Activated T-helper 17 cell treated with anti-CD3 and anti-CD28 coated beads, Interleukin-2, amount 50 U/mL, for 72 hours (primary cell): ENCODE data around the gene SYNGAP1. TPM values are rescaled to one million over a fixed set of nuclear protein-coding genes. Genes with fewer than 3 reads are reported as not detected.
A peak's percentile ranks its signal among the peaks of the same experiment; 100 is the strongest.
"Not testable (repeated sequence)": the region's sequence is repeated elsewhere in the genome, so short reads cannot be mapped to it uniquely, and the experiment has no call there.

ENCODE experiments used
- ATAC-seq: fragments of 150-1000 bp; cut with Tn5 transposase; replicated peaks from 2 replicates; pipeline ENCODE4 v1.10.0; 2021; ENCODE audit warnings: mild to moderate bottlenecking, moderate library complexity
- H3K27ac Mint-ChIP-seq: one replicate; pipeline ENCODE4 v1.8.0; 2022; ENCODE audit warnings: mixed read lengths
- H3K27me3 Mint-ChIP-seq: one replicate; pipeline ENCODE4 v1.8.0; 2022; ENCODE audit warnings: mixed read lengths
- H3K36me3 Mint-ChIP-seq: one replicate; pipeline ENCODE4 v1.8.0; 2022; ENCODE audit warnings: low read depth, mild to moderate bottlenecking, mixed read lengths
- H3K4me1 Mint-ChIP-seq: one replicate; pipeline ENCODE4 v1.8.0; 2022; ENCODE audit warnings: mixed read lengths
- H3K4me3 Mint-ChIP-seq: one replicate; pipeline ENCODE4 v1.8.0; 2022; ENCODE audit warnings: mild to moderate bottlenecking, mixed read lengths
- H3K9me3 Mint-ChIP-seq: one replicate; pipeline ENCODE4 v1.8.0; 2022; ENCODE audit warnings: mixed read lengths
- total RNA-seq, 2 donors: library from RNA; stranded (reverse); gene quantifications; one replicate each; pipeline ENCODE4 v1.2.3, GENCODE V29; 2022

SYNGAP1 gene
- total RNA-seq, result 100 to 1,000 TPM in 1 of 2 donors, 10 to 100 TPM in 1; 43.2 to 156 TPM

DNA sequence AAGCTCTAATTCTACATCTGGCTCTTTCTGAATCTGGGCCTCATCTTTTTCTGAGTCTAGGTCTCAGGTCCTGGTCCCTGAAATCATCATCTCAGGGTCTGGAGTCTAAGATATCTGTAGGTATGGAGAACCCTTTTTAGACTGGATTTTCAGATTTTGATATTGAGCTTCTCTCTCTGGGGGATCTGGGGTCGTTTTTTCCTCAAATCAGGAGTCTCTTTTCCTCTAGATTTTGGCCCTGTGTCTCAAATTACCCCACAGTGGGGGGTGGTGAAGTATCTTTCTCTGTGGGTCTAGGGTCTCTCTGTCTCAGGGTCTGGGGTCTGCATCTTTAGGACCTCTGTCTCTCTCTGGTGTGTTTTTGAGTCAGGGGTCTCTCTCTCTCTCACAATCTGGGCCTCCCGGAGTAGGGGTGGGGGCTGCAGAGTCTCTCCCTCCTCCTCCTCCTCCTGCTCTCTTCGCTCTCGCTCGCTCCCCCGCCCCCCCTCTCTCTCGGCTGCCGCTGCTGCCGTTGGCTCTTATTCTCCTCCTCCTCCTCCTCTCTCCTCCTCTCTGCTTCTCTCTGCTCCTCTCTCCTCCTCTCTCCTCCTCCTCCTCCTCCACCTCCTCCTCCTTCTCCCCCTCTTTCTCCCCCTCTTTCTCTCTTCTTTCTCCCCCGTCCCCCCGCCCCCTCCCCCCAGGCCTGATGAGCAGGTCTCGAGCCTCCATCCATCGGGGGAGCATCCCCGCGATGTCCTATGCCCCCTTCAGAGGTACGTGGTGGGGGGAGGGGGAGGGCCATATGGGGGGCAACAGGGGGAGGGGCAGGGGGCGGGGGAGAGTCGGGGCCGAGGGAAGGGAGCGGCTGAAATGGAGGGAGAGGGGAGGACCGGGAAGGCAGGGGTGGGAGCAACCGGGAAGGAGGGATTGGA, at the start of gene SYNGAP1:
Gene SYNGAP1, plus strand, starts transcription at position 486 of the 911 bp plus-strand sequence. Its CDS starts 200 bp downstream, at position 686.
- Mint-ChIP-seq H3K27ac (peak within 1 kb of the TSS; percentile 97), H3K36me3 (peaks cover 62% of the 10 kb centered on the region), H3K27me3 (no peaks in the 10 kb centered on the region), H3K4me3 (peak within 1 kb of the TSS; percentile 96), H3K4me1 (peaks cover 62% of the 10 kb centered on the region), H3K9me3 (no peaks in the 10 kb centered on the region)
- ATAC-seq, result no peak

- H3K27ac Mint-ChIP-seq, H3K9me3 Mint-ChIP-seq, H3K4me3 Mint-ChIP-seq, H3K36me3 Mint-ChIP-seq, H3K27me3 Mint-ChIP-seq, ATAC-seq, H3K4me1 Mint-ChIP-seq: not testable (repeated sequence)
Measured at GRCh38 chr6:33371901-33372300, 48.0 kb upstream of the SYNGAP1 start.

DNA sequence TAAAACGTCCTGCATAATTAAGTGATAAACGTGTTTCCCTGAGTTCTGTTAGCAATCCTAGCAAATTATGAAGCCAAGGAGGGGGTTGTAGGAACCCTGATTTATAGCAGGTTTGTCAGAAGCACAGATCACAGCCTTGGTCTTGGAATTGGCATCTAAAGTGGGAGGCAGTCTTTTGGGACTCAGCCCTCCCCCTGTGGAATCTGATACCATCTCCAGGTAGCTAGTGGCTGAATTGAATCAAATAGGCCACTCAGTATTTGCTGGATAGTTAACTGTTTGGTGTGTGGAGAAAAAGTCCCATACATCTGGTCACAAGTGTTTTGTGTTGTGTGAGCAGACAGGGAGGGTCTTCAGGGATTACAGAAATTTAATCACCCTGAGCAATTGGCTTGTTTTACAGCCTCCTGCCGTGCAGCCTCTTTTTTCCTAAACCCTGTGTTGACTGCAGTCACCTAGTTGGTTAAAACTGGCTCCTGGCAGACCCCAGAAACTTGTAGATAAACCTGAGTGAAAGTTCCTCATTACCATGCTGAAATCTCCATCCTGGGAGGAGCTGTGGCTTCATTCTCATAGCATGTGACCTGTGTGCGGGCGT, 47.2 kb upstream of the SYNGAP1 start:
- no peaks in the 10 kb centered on the region for H3K27me3 Mint-ChIP-seq
- no peak overlapping the region for H3K4me3 Mint-ChIP-seq
- no peaks in the 10 kb centered on the region for H3K36me3 Mint-ChIP-seq
- H3K27ac Mint-ChIP-seq, result no peak overlapping the region
- peaks cover 4% of the 10 kb centered on the region for H3K4me1 Mint-ChIP-seq
- no peaks in the 10 kb centered on the region for H3K9me3 Mint-ChIP-seq
- no peak for ATAC-seq

- ATAC-seq, result no peak
Measured at GRCh38 chr6:33373960-33374910, 45.6 kb upstream of the SYNGAP1 start.

GRCh38 chr6:33375143-33375671, 44.7 kb upstream of the SYNGAP1 start:
- ATAC-seq, result peak; percentile 24
- H3K27ac Mint-ChIP-seq, result peak overlapping the region; percentile 54
- H3K4me1 Mint-ChIP-seq, result peaks cover 4% of the 10 kb centered on the region
- H3K9me3 Mint-ChIP-seq, result no peaks in the 10 kb centered on the region
- H3K36me3 Mint-ChIP-seq, result no peaks in the 10 kb centered on the region
- no peak overlapping the region for H3K4me3 Mint-ChIP-seq
- no peaks in the 10 kb centered on the region for H3K27me3 Mint-ChIP-seq

More at GRCh38 chr6:33373960-33374910, 45.6 kb upstream of the SYNGAP1 start:
- Mint-ChIP-seq H3K4me3 (no peak overlapping the region), H3K4me1 (peaks cover 4% of the 10 kb centered on the region), H3K27me3 (no peaks in the 10 kb centered on the region), H3K27ac (peak overlapping the region; percentile 54), H3K9me3 (no peaks in the 10 kb centered on the region), H3K36me3 (no peaks in the 10 kb centered on the region)

DNA sequence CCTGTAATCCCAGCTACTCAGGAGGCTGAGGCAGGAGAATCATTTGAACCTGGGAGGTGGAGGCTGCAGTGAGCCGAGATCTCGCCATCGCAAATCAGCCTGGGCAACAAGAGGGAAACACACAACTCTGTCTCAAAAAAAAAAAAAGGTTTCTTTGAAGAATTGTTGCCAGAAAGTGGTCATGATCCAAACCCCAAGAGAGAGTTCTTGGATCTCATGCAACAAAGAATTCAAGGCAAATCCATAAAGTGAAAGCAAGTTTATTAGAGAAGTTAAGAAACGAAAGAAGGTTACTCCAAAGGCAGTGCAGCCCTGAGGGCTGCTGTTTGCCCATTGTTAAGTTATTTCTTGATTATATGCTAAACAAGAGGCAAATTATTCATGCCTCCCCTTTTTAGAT, 42.7 kb upstream of the SYNGAP1 start:
- H3K4me1 Mint-ChIP-seq, result peaks cover 4% of the 10 kb centered on the region
- no peaks in the 10 kb centered on the region for H3K36me3 Mint-ChIP-seq
- H3K27ac Mint-ChIP-seq, result no peak overlapping the region

DNA sequence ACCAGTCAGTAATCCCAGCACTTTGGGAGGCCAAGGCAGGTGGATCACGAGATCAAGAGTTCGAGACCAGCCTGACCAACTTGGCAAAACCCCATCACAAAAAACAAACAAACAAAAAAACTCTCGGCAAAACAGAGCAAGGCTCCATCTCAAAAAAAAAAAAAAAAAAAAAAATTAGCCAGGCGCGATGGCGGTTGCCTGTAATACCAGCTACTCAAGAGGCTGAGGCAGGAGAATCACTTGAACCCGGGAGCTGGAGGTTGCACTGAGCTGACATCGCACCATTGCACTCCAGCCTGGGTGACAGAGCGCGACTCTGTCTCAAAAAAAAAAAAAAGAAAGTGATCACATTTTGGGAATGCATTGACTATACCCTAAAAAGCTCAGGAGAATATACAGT, 40.7 kb upstream of the SYNGAP1 start:
- H3K27me3 Mint-ChIP-seq, H3K9me3 Mint-ChIP-seq, H3K27ac Mint-ChIP-seq, H3K4me3 Mint-ChIP-seq, H3K4me1 Mint-ChIP-seq, ATAC-seq, H3K36me3 Mint-ChIP-seq: not testable (repeated sequence)

More for the DNA sequence above, 42.7 kb upstream of the SYNGAP1 start:
- no peaks in the 10 kb centered on the region for H3K9me3 Mint-ChIP-seq
- H3K4me3 Mint-ChIP-seq, result no peak overlapping the region
- no peaks in the 10 kb centered on the region for H3K27me3 Mint-ChIP-seq
- no peak for ATAC-seq

DNA sequence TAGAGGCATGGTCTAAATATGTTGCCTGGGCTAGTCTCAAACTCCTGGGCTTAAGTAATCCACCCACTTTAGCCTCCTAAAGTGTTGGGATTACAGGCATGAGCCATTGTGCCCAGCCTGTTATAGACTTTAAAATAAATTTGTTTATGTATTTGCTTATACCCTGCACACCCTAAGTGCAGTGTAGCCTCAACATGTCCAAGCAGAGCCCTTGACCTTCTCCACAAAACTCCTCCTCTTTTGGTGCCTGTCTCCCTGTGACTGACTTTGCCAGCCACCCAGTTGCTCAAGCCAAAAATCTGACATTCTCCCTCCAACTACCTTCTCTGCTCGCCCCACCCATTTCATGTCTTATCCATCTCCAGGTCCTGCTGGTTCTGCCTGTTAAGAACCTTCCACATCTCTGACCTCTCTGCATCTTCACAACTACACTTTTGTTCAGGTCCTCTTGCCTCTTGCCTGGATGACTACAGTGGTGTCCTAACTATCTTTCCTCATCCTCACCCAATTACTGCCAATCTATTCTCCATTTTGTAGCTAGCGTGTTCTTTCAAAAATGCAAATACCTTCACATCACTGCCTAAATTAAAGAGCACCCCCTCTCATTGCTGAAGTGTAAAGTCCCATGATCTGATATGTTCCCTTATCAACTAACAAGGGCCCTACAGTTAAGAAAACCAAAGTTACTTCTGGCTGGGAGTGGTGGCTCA, 39.4 kb upstream of the SYNGAP1 start:
- no peaks in the 10 kb centered on the region for H3K27me3 Mint-ChIP-seq
- H3K9me3 Mint-ChIP-seq, result no peaks in the 10 kb centered on the region
- no peak for ATAC-seq
- H3K27ac Mint-ChIP-seq, result no peak overlapping the region
- H3K4me1 Mint-ChIP-seq, result no peaks in the 10 kb centered on the region
- no peak overlapping the region for H3K4me3 Mint-ChIP-seq
- no peaks in the 10 kb centered on the region for H3K36me3 Mint-ChIP-seq

DNA sequence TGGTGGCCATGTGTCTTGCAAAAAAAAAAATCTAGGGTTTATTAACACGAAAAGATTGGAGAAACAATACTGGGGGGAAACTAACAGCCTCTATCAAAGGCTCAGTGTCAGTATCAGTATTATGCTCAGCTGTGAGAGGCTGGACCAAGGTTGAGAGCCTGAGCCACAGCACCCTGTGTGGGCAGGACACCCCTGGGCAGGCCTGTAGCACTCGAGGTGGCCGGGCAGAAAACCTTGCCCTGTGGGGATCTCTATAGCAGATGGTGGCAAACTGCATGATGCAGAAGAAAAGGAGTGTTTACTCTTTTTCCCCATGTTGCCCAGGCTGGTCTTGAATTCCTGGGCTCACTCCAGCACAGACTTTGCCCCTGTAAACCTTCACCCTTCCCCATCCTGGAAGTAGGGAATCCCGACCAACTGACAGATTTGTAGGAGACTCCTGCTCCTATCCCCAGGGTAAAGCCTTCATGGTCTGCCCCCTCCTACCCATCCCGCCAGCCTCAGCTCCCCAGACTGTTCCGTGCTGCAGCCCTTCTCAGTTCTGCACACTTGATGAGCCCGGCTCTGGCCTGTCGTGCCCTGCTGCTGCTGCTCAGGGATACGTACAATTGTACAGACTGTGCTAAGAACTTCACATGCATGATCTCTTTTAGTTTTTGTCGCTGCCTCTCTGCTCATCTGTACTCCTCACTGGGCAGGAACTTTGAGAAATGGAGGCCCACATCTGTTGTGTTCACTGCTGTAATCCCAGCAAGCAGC, 36.3 kb upstream of the SYNGAP1 start:
- ATAC-seq, result no peak
- Mint-ChIP-seq H3K4me3 (no peak overlapping the region), H3K36me3 (no peaks in the 10 kb centered on the region), H3K27me3 (no peaks in the 10 kb centered on the region), H3K9me3 (no peaks in the 10 kb centered on the region), H3K4me1 (no peaks in the 10 kb centered on the region), H3K27ac (no peak overlapping the region)

- Mint-ChIP-seq H3K9me3 (no peaks in the 10 kb centered on the region), H3K36me3 (no peaks in the 10 kb centered on the region), H3K4me1 (no peaks in the 10 kb centered on the region), H3K27me3 (no peaks in the 10 kb centered on the region), H3K27ac (no peak overlapping the region), H3K4me3 (no peak overlapping the region)
- no peak for ATAC-seq
Measured at GRCh38 chr6:33384581-33385020, 35.3 kb upstream of the SYNGAP1 start.

GRCh38 chr6:33390173-33390572, 29.7 kb upstream of the SYNGAP1 start:
- peak overlapping the region; percentile 92 for H3K27ac Mint-ChIP-seq
- H3K4me1 Mint-ChIP-seq, result peaks cover 29% of the 10 kb centered on the region
- H3K9me3 Mint-ChIP-seq, result no peaks in the 10 kb centered on the region
- ATAC-seq, result no peak
- peaks cover 33% of the 10 kb centered on the region for H3K36me3 Mint-ChIP-seq
- H3K4me3 Mint-ChIP-seq, result peak overlapping the region; percentile 95
- H3K27me3 Mint-ChIP-seq, result no peaks in the 10 kb centered on the region

DNA sequence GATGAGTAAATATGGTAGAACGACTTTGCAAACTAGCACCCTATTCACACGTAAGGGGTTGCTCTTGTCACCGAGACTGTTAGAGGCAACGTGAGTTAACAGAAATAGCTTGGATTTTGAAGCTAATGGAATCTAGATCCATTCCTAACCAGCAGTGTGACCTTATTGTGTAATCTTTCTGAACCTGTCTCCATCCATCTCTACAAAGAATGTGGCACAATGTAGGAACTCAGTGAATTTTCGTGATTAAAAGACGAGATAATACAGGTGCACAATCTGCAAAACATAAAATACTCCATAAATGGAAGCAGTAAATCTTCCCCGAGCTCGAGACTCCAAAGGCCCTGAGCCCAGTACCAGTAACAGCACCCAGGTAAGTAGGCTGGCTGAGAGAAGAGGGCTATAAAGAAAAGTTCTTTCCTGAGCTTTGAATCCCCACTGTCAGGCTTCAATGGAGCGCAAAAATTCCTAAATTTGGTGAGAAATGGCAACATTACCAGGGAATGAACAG, 29.0 kb upstream of the SYNGAP1 start:
- Mint-ChIP-seq H3K4me1 (peaks cover 32% of the 10 kb centered on the region), H3K27ac (peak overlapping the region; percentile 92), H3K9me3 (no peaks in the 10 kb centered on the region), H3K36me3 (peaks cover 40% of the 10 kb centered on the region), H3K4me3 (peak overlapping the region; percentile 95), H3K27me3 (no peaks in the 10 kb centered on the region)
- ATAC-seq, result peak; percentile 0
